Fibroblast of pulmonary artery (primary cell): ENCODE results near the gene CPNE5.

Experiments used
- DNase-seq: peaks from one replicate; pipeline ENCODE4 v3.0.0-alpha.2; 2010; ENCODE audit warnings: low read depth
- H3K4me3 ChIP-seq: replicated peaks from 2 replicates; pipeline ENCODE4 v1.5.1; 2011; ENCODE audit warnings: low read depth, mild to moderate bottlenecking, control low read depth, low read length, moderate library complexity
- TF ChIP-seq, protein P1 (sequence below): IDR thresholded peaks from 2 replicates; pipeline ENCODE4 v1.5.1; 2011; ENCODE audit warnings: mild to moderate bottlenecking, control low read depth, low read length, inconsistent platforms; ENCODE audit errors: missing control alignments

CPNE5 gene

DNA sequence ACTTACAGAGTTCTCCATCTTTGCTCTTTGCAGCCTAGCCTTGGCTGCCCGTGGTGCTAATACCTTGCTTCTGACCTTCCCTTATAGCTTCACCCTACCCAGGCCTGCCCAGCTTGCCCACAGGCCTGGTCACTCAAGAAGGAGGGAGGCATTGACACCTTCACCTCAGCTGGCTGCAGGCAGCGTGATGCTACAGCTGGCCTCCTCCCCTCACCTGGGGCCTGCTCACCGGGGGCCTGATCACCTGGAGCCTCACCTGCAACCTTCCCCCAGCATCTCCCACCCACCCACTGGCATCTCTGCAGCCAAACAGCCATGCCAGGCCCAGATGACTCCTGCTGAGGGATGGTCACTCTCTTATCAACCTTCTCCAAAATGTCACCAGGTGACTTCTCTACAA is 40.4 kb downstream of the CPNE5 start:
- TF ChIP-seq, protein P1, sequence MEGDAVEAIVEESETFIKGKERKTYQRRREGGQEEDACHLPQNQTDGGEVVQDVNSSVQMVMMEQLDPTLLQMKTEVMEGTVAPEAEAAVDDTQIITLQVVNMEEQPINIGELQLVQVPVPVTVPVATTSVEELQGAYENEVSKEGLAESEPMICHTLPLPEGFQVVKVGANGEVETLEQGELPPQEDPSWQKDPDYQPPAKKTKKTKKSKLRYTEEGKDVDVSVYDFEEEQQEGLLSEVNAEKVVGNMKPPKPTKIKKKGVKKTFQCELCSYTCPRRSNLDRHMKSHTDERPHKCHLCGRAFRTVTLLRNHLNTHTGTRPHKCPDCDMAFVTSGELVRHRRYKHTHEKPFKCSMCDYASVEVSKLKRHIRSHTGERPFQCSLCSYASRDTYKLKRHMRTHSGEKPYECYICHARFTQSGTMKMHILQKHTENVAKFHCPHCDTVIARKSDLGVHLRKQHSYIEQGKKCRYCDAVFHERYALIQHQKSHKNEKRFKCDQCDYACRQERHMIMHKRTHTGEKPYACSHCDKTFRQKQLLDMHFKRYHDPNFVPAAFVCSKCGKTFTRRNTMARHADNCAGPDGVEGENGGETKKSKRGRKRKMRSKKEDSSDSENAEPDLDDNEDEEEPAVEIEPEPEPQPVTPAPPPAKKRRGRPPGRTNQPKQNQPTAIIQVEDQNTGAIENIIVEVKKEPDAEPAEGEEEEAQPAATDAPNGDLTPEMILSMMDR: no peak
- H3K4me3 ChIP-seq: no peak overlapping the region
- no peak for DNase-seq

DNA sequence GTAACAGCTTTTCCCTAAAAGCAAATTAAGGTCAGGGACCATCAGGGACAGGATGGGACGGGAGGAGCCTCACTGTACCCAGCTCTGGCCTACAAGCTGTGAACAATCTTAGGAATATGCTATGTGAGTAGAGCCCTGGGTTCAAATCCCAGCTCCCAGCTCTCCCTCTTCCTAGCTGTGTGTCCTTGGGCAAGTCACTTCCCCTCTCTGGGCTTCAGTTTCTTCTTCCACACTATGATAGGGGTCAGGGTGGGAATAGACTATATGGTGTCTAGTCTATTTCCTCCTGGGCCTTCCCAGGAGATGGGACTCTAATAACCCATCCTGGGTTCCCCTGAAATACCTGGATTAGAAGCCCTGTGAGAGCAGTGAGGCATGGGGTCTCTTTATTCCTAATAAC is 41.6 kb downstream of the CPNE5 start:
- TF ChIP-seq, protein P1: no peak
- H3K4me3 ChIP-seq: no peak overlapping the region
- no peak for DNase-seq

DNA sequence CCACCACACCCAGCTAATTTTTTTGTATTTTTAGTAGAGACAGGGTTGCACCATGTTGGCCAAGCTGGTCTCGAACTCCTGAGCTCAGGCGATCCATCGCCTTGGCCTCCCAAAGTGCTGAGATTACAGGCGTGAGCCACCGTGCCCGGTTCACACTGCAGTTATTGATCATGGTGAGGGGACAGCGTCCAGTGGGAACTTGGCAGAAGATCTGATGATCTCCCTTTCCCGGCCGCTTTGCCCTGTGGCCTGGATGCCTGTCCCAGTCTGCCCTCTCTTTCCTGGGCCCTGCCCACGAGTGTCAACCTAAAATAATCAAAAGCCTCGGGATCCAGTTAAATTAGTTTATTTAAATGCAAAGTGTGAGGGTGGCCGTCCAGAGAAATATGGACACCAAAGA is 42.2 kb downstream of the CPNE5 start:
- TF ChIP-seq, protein P1: no peak
- H3K4me3 ChIP-seq: no peak overlapping the region
- DNase-seq: no peak

DNA sequence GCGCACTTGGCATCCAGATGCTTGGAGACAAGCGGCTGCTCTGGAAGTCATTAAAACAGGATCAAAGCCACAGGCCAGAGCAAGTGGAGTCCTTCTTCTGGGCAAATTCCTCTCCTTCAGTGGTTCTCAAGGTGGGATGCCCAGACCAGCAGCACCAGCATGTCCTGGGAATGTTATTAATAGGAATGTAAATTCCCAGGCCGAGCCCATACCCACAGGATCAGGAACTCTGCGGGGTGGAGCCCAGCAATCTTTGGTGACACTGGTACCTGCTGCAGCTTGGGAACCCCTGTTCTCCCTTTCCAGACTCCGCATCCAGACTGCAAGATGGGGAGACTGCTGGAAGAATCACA is 44.6 kb downstream of the CPNE5 start:
- no peak for DNase-seq
- TF ChIP-seq, protein P1: no peak
- no peak overlapping the region for H3K4me3 ChIP-seq

DNA sequence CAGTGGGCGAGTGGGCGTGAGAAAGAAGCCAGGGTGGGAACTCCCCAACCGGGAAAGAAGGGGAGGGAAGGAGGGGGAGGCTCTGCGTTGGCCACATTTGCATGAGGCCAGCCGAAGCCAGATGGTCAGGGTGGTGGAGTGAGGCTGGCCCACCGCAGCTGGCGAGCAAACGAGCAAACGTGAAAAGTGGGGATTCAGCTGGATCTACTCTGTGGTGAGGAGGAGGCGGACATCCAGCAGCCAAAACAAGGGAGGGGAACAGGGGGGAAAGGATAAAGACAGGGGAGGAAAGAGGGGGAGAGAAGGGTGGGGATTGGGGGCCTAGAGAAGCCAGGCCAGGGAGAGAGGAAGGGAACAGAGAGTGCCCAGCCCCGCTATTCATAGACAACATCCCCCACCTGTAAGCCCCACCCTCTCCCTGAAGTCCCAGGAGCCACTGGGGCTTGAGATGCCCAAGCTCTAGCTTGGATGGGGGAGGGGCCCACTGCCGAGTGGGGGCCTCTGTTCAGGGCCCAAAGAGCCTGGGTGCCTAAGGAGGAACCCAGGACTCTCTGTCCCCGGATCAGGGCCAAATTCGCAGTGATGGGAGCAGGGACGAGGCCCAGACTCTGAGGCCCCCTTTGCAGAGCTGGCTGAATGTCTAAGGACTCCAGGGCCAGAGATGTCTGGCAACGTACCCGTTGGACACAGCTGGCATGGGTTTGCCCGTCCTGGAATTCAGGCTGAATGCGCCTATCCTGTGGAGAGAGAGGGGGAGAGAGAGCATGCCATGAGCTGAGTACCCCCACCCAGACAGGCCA is 45.1 kb downstream of the CPNE5 start:
- TF ChIP-seq, protein P1: no peak
- H3K4me3 ChIP-seq: no peak overlapping the region
- no peak for DNase-seq

DNA sequence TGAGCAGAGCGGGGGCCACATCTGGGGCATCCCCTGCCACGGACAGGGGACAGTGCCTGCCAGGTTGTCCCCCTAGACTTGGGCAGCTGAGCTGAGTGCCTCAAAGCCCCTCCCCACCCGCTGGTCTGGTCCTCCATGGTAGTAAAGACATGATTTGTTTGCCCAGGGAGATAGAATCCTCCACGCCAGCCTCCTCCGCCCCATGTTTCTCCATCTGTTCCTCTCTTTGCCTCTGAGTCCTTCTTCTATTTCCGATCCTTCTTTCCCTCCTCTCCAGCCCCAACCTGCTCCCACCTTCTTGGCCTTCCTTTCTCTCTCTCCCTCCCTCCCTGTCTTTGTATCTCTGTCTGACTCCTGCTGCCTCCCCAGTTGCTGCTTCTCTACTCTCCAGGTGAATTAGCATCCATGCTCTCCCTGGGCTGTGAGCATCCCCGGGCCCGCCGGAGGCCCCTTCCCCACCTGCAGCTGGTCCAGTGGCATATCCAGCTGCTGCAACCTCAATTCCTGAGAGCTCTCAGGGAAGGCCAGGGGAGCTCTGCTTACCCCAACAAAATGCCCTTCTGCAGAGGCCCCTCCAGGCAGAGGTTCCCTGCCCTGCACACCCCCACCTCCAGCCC is 45.8 kb downstream of the CPNE5 start:
- TF ChIP-seq, protein P1: no peak
- no peak for DNase-seq

More for the DNA sequence above, 45.8 kb downstream of the CPNE5 start:
- H3K4me3 ChIP-seq: no peak overlapping the region
